Measurements from ENCODE around the gene E2F4. TPM values are rescaled to one million over a fixed set of nuclear protein-coding genes. Genes with fewer than 3 reads are reported as not detected.
A peak's percentile ranks its signal among the peaks of the same experiment; 100 is the strongest.

E2F4 gene
- total RNA-seq, 1 experiment from 2014 or later = 86.2 TPM

- peaks cover 19% of the 10 kb centered on the region for H3K79me2 ChIP-seq (ENCODE audit: low read length)
- peaks cover 12% of the 10 kb centered on the region; the same call in 1 of the 2 replicates for H3K4me1 ChIP-seq (ENCODE audit: insufficient read depth, low read length)
- H3K9ac ChIP-seq (ENCODE audit: low read length) = peak overlapping the region; percentile 94
Measured at GRCh38 chr16:67227567-67227921, 35.6 kb downstream of the E2F4 start.

GRCh38 chr16:67228034-67228785 is 36.3 kb downstream of the E2F4 start:
- no peak for ATAC-seq
- H2AFZ ChIP-seq (ENCODE audit: low read length) = no peak overlapping the region
- no peaks in the 10 kb centered on the region for H4K20me1 ChIP-seq (ENCODE audit: low read length)
- TF ChIP-seq EZH2 (IDR thresholded peaks at IDR 0.05; ENCODE audit: low read length, unreplicated experiment) (no peak), EZH2phosphoT487 (IDR thresholded peaks at IDR 0.05; ENCODE audit: borderline replicate concordance, low read length) (no peak), CTCF (conservative IDR thresholded peaks at IDR 0.05; ENCODE audit: low read depth, low read length) (no peak)
- H3K9ac ChIP-seq (ENCODE audit: low read length) = no peak overlapping the region
- H3K27ac ChIP-seq (ENCODE audit: low read length) = no peak overlapping the region
- ChIA-PET POLR2A (ENCODE audit: unreplicated experiment) (no interaction called here), CTCF (interaction anchor here (1.7 kb wide), 1 partner anchor 16 kb away, joined by 5 read pairs; no protein-coding TSS in a partner anchor)
- H3K4me3 ChIP-seq (ENCODE audit: low read length) = peak overlapping the region; percentile 100
- peak overlapping the region; percentile 84 for H3K4me2 ChIP-seq (ENCODE audit: low read length)
- no peaks in the 10 kb centered on the region for H3K9me2 ChIP-seq (replicated peaks; ENCODE audit: low read length)
- no peaks in the 10 kb centered on the region for H3K9me3 ChIP-seq (ENCODE audit: low read length)
- no peak for DNase-seq
- intact Hi-C loops (cut with micrococcal nuclease) = no loop called here
- H3K79me2 ChIP-seq (ENCODE audit: low read length) = peaks cover 19% of the 10 kb centered on the region
- peaks cover 12% of the 10 kb centered on the region; the same call in 1 of the 2 replicates for H3K4me1 ChIP-seq (ENCODE audit: insufficient read depth, low read length)
- no peaks in the 10 kb centered on the region for H3K27me3 ChIP-seq (ENCODE audit: low read length)
- H3F3A ChIP-seq (ENCODE audit: low read length, unreplicated experiment) = no peaks in the 10 kb centered on the region
- no TSS peak for BruUV-seq (replicated peaks)
- H3K36me3 ChIP-seq (ENCODE audit: low read depth, low read length) = peaks cover 18% of the 10 kb centered on the region; the same call in 1 of the 2 replicates

More at GRCh38 chr16:67227567-67227921, 35.6 kb downstream of the E2F4 start:
- H3K4me2 ChIP-seq (ENCODE audit: low read length) = peak overlapping the region; percentile 84
- H3F3A ChIP-seq (ENCODE audit: low read length, unreplicated experiment) = no peaks in the 10 kb centered on the region
- no peak for DNase-seq
- no TSS peak for BruUV-seq (replicated peaks)
- no peak for TF ChIP-seq CTCF (conservative IDR thresholded peaks at IDR 0.05; ENCODE audit: low read depth, low read length)
- no peak for TF ChIP-seq EZH2 (IDR thresholded peaks at IDR 0.05; ENCODE audit: low read length, unreplicated experiment)
- TF ChIP-seq EZH2phosphoT487 (IDR thresholded peaks at IDR 0.05; ENCODE audit: borderline replicate concordance, low read length) = no peak
- H2AFZ ChIP-seq (ENCODE audit: low read length) = peak overlapping the region; percentile 88; the same call in 1 of the 2 replicates
- ChIA-PET CTCF (interaction anchor here (1.3 to 1.7 kb wide), 2 partner anchors 17 to 29 kb away, joined by 5 to 9 read pairs; partner anchors contain the start of gene ELMO3), POLR2A (ENCODE audit: unreplicated experiment) (interaction anchor here (0.6 kb wide), 1 partner anchor 20 kb away, joined by 3 read pairs; no protein-coding TSS in a partner anchor)
- peaks cover 18% of the 10 kb centered on the region; the same call in 1 of the 2 replicates for H3K36me3 ChIP-seq (ENCODE audit: low read depth, low read length)
- intact Hi-C loops (cut with micrococcal nuclease) = no loop called here
- no peak for ATAC-seq
- H3K27ac ChIP-seq (ENCODE audit: low read length) = peak overlapping the region; percentile 58; the same call in 1 of the 2 replicates
- H4K20me1 ChIP-seq (ENCODE audit: low read length) = no peaks in the 10 kb centered on the region
- H3K9me3 ChIP-seq (ENCODE audit: low read length) = no peaks in the 10 kb centered on the region
- no peaks in the 10 kb centered on the region for H3K27me3 ChIP-seq (ENCODE audit: low read length)
- peak overlapping the region; percentile 100 for H3K4me3 ChIP-seq (ENCODE audit: low read length)
- H3K9me2 ChIP-seq (replicated peaks; ENCODE audit: low read length) = no peaks in the 10 kb centered on the region

GRCh38 chr16:67228905-67229304 is 37.0 kb downstream of the E2F4 start:
- DNase-seq = no peak
- Histone ChIP-seq H3K9me2 (replicated peaks; ENCODE audit: low read length) (no peaks in the 10 kb centered on the region), H3K4me2 (ENCODE audit: low read length) (no peak overlapping the region), H3K4me1 (ENCODE audit: insufficient read depth, low read length) (peaks cover 12% of the 10 kb centered on the region; the same call in 1 of the 2 replicates), H3K36me3 (ENCODE audit: low read depth, low read length) (peaks cover 18% of the 10 kb centered on the region; the same call in 1 of the 2 replicates), H3K27ac (ENCODE audit: low read length) (no peak overlapping the region), H3K9ac (ENCODE audit: low read length) (no peak overlapping the region), H4K20me1 (ENCODE audit: low read length) (no peaks in the 10 kb centered on the region), H2AFZ (ENCODE audit: low read length) (no peak overlapping the region), H3K4me3 (ENCODE audit: low read length) (no peak overlapping the region), H3F3A (ENCODE audit: low read length, unreplicated experiment) (no peaks in the 10 kb centered on the region), H3K79me2 (ENCODE audit: low read length) (peaks cover 19% of the 10 kb centered on the region), H3K9me3 (ENCODE audit: low read length) (no peaks in the 10 kb centered on the region), H3K27me3 (ENCODE audit: low read length) (no peaks in the 10 kb centered on the region)
- no peak for ATAC-seq
- CTCF ChIA-PET = no interaction called here
- POLR2A ChIA-PET (ENCODE audit: unreplicated experiment) = no interaction called here
- intact Hi-C loops (cut with micrococcal nuclease) = no loop called here
- BruUV-seq (replicated peaks) = no TSS peak
- no peak for TF ChIP-seq EZH2phosphoT487 (IDR thresholded peaks at IDR 0.05; ENCODE audit: borderline replicate concordance, low read length)
- TF ChIP-seq EZH2 (IDR thresholded peaks at IDR 0.05; ENCODE audit: low read length, unreplicated experiment) = no peak
